Measurements from ENCODE around the gene SMAD3. TPM values are rescaled to one million over a fixed set of nuclear protein-coding genes. Genes with fewer than 3 reads are reported as not detected.

Gene SMAD3
- total RNA-seq, 1 experiment from 2014 or later, result 54.8 TPM

DNA sequence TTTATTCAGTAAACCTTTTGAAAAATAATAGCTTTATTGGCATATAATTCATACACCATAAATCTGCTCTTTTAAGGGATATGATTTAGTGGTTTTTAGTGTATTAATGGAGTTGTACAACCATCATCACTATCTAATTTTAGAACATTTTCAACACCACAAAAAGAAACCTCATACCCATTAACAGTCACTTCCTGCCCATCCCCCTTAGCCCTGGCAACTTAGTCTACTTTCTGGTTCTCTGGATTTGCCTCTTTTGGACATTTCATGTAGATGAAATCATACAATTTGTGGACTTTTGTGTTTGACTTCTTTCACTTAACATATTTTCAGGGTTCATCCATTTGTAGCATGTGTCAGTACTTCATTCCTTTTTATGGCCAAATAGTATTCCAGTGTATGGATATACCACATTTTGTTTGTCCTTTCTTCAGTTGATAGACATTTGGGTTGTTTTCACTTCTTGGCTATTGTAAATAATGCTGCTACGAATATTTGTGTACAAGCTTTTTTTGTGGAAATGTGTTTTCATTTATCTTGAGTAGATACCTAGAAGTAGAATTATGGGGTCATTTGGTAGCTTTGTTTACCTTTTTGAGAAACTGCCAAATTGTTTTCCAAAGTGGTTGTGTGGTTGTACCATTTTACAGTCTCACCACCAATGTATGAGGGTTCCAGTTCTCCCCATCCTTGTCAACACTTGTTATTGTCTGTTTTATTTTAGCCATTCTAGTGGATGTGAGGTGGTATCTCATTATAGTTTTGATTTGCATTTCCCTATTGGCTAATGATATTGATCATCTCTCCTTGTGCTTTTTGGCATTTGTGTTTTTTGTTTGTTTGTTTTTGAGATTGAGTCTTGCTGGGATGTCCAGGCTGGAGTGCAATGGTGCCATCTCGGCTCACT is 45.8 kb downstream of the SMAD3 start:
- H3K36me3 Mint-ChIP-seq (ENCODE audit: insufficient read depth, unreplicated experiment), result peaks cover 19% of the 10 kb centered on the region
- Histone ChIP-seq H3K36me3 (ENCODE audit: control insufficient read depth, insufficient read depth, low read length) (no peaks in the 10 kb centered on the region), H3K4me3 (ENCODE audit: low read depth, low read length) (no peak overlapping the region), H3K4me1 (peaks cover 52% of the 10 kb centered on the region), H3K9me3 (peaks cover 8% of the 10 kb centered on the region; the same call in 1 of the 2 replicates), H3K27me3 (replicated peaks; ENCODE audit: control insufficient read depth, insufficient read depth, low read length) (no peaks in the 10 kb centered on the region)
- no peak overlapping the region for H3K4me3 Mint-ChIP-seq (ENCODE audit: unreplicated experiment)
- intact Hi-C loops (cut with micrococcal nuclease; ENCODE audit: unreplicated experiment), result no loop called here
- no peaks in the 10 kb centered on the region for H3K27me3 Mint-ChIP-seq (ENCODE audit: insufficient read depth, unreplicated experiment)
- POLR2A ChIA-PET, result no interaction called here
- no TSS peak for BruUV-seq (replicated peaks)
- CTCF ChIA-PET, result interaction anchor here (0.6 kb wide), 1 partner anchor 144 kb away, joined by 3 read pairs; no protein-coding TSS in a partner anchor
- no peak for TF ChIP-seq CTCF (IDR thresholded peaks at IDR 0.05; ENCODE audit: insufficient read depth in 1 of 2, low read depth in 1 of 2, low read length in 1 of 2, severe bottlenecking in 1 of 2, unreplicated experiment in 1 of 2)
- peaks cover 42% of the 10 kb centered on the region for H3K4me1 Mint-ChIP-seq (ENCODE audit: low read depth, unreplicated experiment)
- no peak for DNase-seq
- H3K27ac Mint-ChIP-seq (ENCODE audit: unreplicated experiment), result no peak overlapping the region
- H3K9me3 Mint-ChIP-seq (ENCODE audit: unreplicated experiment), result peaks cover 12% of the 10 kb centered on the region

GRCh38 chr15:67114046-67114445 is 48.6 kb downstream of the SMAD3 start:
- ChIA-PET CTCF (no interaction called here), POLR2A (no interaction called here)
- Mint-ChIP-seq H3K27me3 (ENCODE audit: insufficient read depth, unreplicated experiment) (no peaks in the 10 kb centered on the region), H3K36me3 (ENCODE audit: insufficient read depth, unreplicated experiment) (peaks cover 12% of the 10 kb centered on the region), H3K4me3 (ENCODE audit: unreplicated experiment) (no peak overlapping the region), H3K27ac (ENCODE audit: unreplicated experiment) (peak overlapping the region; percentile 72), H3K9me3 (ENCODE audit: unreplicated experiment) (peaks cover 12% of the 10 kb centered on the region), H3K4me1 (ENCODE audit: low read depth, unreplicated experiment) (peaks cover 49% of the 10 kb centered on the region)
- no peak for TF ChIP-seq CTCF (IDR thresholded peaks at IDR 0.05; ENCODE audit: insufficient read depth in 1 of 2, low read depth in 1 of 2, low read length in 1 of 2, severe bottlenecking in 1 of 2, unreplicated experiment in 1 of 2)
- no peak overlapping the region for H3K4me3 ChIP-seq (ENCODE audit: low read depth, low read length)
- peaks cover 57% of the 10 kb centered on the region for H3K4me1 ChIP-seq
- no TSS peak for BruUV-seq (replicated peaks)
- no peaks in the 10 kb centered on the region for H3K36me3 ChIP-seq (ENCODE audit: control insufficient read depth, insufficient read depth, low read length)
- H3K27me3 ChIP-seq (replicated peaks; ENCODE audit: control insufficient read depth, insufficient read depth, low read length), result no peaks in the 10 kb centered on the region
- peaks cover 8% of the 10 kb centered on the region; the same call in 1 of the 2 replicates for H3K9me3 ChIP-seq
- DNase-seq, result no peak
- intact Hi-C loops (cut with micrococcal nuclease; ENCODE audit: unreplicated experiment), result no loop called here

- Histone ChIP-seq H3K9me3 (peaks cover 8% of the 10 kb centered on the region; the same call in 1 of the 2 replicates), H3K36me3 (ENCODE audit: control insufficient read depth, insufficient read depth, low read length) (no peaks in the 10 kb centered on the region), H3K27me3 (replicated peaks; ENCODE audit: control insufficient read depth, insufficient read depth, low read length) (no peaks in the 10 kb centered on the region), H3K4me1 (peaks cover 66% of the 10 kb centered on the region), H3K4me3 (ENCODE audit: low read depth, low read length) (no peak overlapping the region)
- Mint-ChIP-seq H3K27me3 (ENCODE audit: insufficient read depth, unreplicated experiment) (no peaks in the 10 kb centered on the region), H3K27ac (ENCODE audit: unreplicated experiment) (peak overlapping the region; percentile 72), H3K4me3 (ENCODE audit: unreplicated experiment) (no peak overlapping the region), H3K9me3 (ENCODE audit: unreplicated experiment) (peaks cover 12% of the 10 kb centered on the region), H3K4me1 (ENCODE audit: low read depth, unreplicated experiment) (peaks cover 55% of the 10 kb centered on the region), H3K36me3 (ENCODE audit: insufficient read depth, unreplicated experiment) (peaks cover 12% of the 10 kb centered on the region)
- TF ChIP-seq CTCF (IDR thresholded peaks at IDR 0.05; ENCODE audit: insufficient read depth in 1 of 2, low read depth in 1 of 2, low read length in 1 of 2, severe bottlenecking in 1 of 2, unreplicated experiment in 1 of 2), result no peak
- ChIA-PET CTCF (no interaction called here), POLR2A (no interaction called here)
- BruUV-seq (replicated peaks), result no TSS peak
- intact Hi-C loops (cut with micrococcal nuclease; ENCODE audit: unreplicated experiment), result no loop called here
- DNase-seq, result no peak
Measured at GRCh38 chr15:67114846-67115585, 49.6 kb downstream of the SMAD3 start.
